Right atrium auricular region (tissue), 2 donors: ENCODE data around the gene ABCA7. TPM values are rescaled to one million over a fixed set of nuclear protein-coding genes. Genes with fewer than 3 reads are reported as not detected.

ENCODE experiments used
- DNase-seq: peaks from one replicate; pipeline ENCODE4 v3.0.0-alpha.2; 2019; ENCODE audit warnings: low spot score
- H3K27ac ChIP-seq, 2 donors: fragments of 200-600 bp; sonication (generic); 1 replicate in 1 of 2; 2 replicates in 1 of 2; pipeline ENCODE4 v1.5.1; 2016 to 2019
- H3K27me3 ChIP-seq, 2 donors: fragments of 200-600 bp; sonication (generic); one replicate each; pipeline versions ENCODE4 v1.5.1 to v1.6.0; 2017 to 2019
- H3K36me3 ChIP-seq: fragments of 200-600 bp; sonication (generic); one replicate; pipeline ENCODE4 v1.5.1; 2016
- H3K4me1 ChIP-seq, 2 donors: fragments of 200-600 bp; sonication (generic); one replicate each; pipeline versions ENCODE4 v1.5.1 to v1.6.0; 2017 to 2019
- H3K4me3 ChIP-seq, 2 donors: fragments of 200-600 bp; sonication (generic); 1 replicate in 1 of 2; 2 replicates in 1 of 2; pipeline ENCODE4 v1.5.1; 2017 to 2019; ENCODE audit warnings: mild to moderate bottlenecking in 1 of 2, moderate library complexity in 1 of 2
- H3K9me3 ChIP-seq, 2 donors: fragments of 200-600 bp; sonication (generic); one replicate each; pipeline ENCODE4 v1.5.1; 2019
- CTCF ChIP-seq, 2 donors: fragments of 200-600 bp; sonication (generic); IDR thresholded peaks; one replicate each; pipeline ENCODE4 v1.5.1; 2019; ENCODE audit warnings: antibody characterized with exemption in 2 of 2
- total RNA-seq, 2 donors: library from RNA; depleted of rRNA; stranded (reverse); fragments of >200 nt; gene quantifications; one replicate each; pipeline ENCODE4 v1.1.0, GENCODE V29; 2016

Gene ABCA7
- total RNA-seq, 2 donors from 2014 or later = 4.8 to 5.9 TPM

- Histone ChIP-seq H3K27ac (peak overlapping the region; percentile 97 to 98), H3K4me1 (peaks cover 0 to 48% of the 10 kb centered on the region in 2 donors), H3K4me3 (peak overlapping the region; percentile 84 to 96), H3K27me3 (no peaks in the 10 kb centered on the region), H3K9me3 (no peaks in the 10 kb centered on the region), H3K36me3 (peaks cover 12% of the 10 kb centered on the region)
- TF ChIP-seq CTCF (IDR thresholded peaks at IDR 0.05) = no peak
- DNase-seq = no peak
These were observed 12.3 kb upstream of the ABCA7 start for GRCh38 chr19:1027650-1028061.

DNA sequence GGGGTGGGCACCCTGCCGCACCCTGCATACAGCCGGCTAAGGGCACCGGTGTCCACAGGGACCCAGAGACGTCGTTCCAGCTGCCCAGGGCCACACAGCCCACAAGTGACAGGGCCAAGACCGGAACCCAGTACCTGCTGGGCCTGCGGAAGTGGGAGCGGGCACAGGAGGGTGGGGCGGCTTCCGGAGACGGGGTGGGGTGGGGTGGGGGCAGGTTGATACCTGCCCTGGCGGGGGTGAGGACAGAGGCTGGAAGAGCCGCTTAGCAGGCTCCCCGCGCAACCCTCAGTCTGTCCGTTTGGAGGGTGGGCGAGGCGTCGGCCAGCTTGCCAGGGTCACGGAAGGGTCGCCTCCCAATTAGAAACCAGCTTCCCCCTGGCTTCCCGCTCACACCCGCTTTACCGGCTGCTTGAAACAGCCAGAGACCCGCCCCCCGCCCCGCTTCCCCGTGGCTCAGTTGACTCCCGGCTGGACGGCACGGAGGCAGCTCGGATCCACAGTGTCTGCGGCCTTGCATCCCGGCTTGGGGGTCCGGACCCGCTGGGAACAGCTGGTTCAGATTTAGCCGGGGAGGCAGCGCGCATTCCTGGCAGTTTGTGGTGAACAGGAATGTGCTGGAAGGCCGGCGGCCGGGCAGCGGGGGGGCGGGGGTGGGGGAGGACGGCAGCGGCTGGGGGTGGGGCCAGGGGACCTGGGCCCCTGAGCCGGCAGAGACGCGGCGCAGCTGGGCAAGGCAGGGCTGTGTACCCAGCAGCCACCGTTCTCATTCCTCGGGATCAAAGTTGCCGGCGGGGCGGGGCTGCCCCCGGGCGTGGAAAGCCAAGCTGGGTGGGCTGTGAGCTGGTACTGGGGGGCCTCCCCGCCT is 11.6 kb upstream of the ABCA7 start:
- Histone ChIP-seq H3K27me3 (no peaks in the 10 kb centered on the region), H3K4me1 (peaks cover 0 to 41% of the 10 kb centered on the region in 2 donors), H3K36me3 (peaks cover 18% of the 10 kb centered on the region), H3K9me3 (no peaks in the 10 kb centered on the region), H3K4me3 (peak overlapping the region; percentile 84 to 96), H3K27ac (peak overlapping the region; percentile 97 to 98)
- DNase-seq = no peak
- no peak for TF ChIP-seq CTCF (IDR thresholded peaks at IDR 0.05)

DNA sequence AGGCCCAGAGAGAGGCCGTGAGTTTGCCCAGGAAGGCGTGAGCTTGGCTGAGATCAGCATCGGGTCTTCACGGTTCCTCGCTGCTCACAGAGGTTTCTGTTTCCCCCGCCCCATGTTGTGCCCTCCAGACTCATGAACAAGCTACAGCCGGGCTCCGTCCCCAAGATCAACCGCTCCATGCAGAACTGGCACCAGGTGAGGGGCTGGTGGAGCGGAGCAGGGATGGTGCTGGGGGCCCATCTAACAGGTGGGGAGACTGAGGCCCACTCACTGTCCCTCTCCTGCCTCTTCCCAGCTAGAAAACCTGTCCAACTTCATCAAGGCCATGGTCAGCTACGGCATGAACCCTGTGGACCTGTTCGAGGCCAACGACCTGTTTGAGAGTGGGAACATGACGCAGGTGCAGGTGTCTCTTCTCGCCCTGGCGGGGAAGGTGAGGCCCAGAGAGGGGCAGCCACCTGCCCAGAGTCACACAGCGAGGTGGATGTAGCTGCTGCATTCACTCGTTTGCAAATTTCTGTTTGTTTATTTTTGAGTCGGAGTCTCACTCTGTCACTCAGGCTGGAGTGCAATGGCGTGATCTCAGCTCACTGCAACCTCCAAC is 7.5 kb upstream of the ABCA7 start:
- H3K36me3 ChIP-seq = peaks cover 36% of the 10 kb centered on the region
- DNase-seq = no peak
- no peak for TF ChIP-seq CTCF (IDR thresholded peaks at IDR 0.05)
- no peak overlapping the region for H3K27ac ChIP-seq
- H3K4me1 ChIP-seq = peaks cover 0 to 32% of the 10 kb centered on the region in 2 donors
- no peaks in the 10 kb centered on the region for H3K9me3 ChIP-seq
- H3K27me3 ChIP-seq = no peaks in the 10 kb centered on the region
- no peak overlapping the region for H3K4me3 ChIP-seq

GRCh38 chr19:1035998-1036621 is 3.8 kb upstream of the ABCA7 start:
- H3K4me3 ChIP-seq = no peak overlapping the region
- no peaks in the 10 kb centered on the region for H3K9me3 ChIP-seq
- TF ChIP-seq CTCF (IDR thresholded peaks at IDR 0.05) = no peak
- no peak overlapping the region for H3K27ac ChIP-seq
- no peaks in the 10 kb centered on the region for H3K27me3 ChIP-seq
- H3K36me3 ChIP-seq = peaks cover 36% of the 10 kb centered on the region
- peaks cover 0 to 20% of the 10 kb centered on the region in 2 donors for H3K4me1 ChIP-seq
- DNase-seq = no peak

DNA sequence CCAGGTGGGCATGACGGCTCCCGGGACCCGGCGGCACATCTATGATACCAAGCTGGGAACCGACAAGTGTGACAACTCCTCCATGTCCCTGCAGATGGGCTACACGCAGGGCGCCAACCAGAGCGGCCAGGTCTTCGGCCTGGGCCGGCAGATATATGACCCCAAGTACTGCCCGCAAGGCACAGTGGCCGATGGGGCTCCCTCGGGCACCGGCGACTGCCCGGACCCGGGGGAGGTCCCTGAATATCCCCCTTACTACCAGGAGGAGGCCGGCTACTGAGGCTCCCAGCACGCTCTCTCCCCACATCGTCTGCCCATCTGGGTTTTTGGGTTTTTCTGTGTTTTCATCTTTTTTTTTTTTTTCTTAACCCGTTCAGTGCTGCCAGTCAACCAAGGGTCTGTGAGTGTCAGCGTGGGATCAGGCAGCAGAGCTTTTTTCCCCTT is 2.3 kb upstream of the ABCA7 start:
- H3K4me1 ChIP-seq = peaks cover 0 to 30% of the 10 kb centered on the region in 2 donors
- no peak overlapping the region for H3K27ac ChIP-seq
- no peak for TF ChIP-seq CTCF (IDR thresholded peaks at IDR 0.05)
- H3K9me3 ChIP-seq = no peaks in the 10 kb centered on the region
- no peak overlapping the region for H3K4me3 ChIP-seq
- DNase-seq = no peak
- H3K36me3 ChIP-seq = peaks cover 25% of the 10 kb centered on the region
- H3K27me3 ChIP-seq = no peaks in the 10 kb centered on the region
